Body of pancreas (tissue), 4 donors: ENCODE results near the gene CDK11B.

Experiments used
- CTCF ChIP-seq, 7 experiments: fragments of 450-650 bp in 4 of 7; fragments of 200-600 bp in 3 of 7; sonication (generic) in 3 of 7; IDR thresholded peaks; one replicate each; pipeline ENCODE4 v1.5.1; 2016 to 2019; ENCODE audit warnings: antibody characterized with exemption in 7 of 7
- POLR2A ChIP-seq, 3 donors: fragments of 450-650 bp; IDR thresholded peaks; one replicate each; pipeline ENCODE4 v1.6.1; 2016; ENCODE audit warnings: antibody characterized with exemption in 3 of 3, mild to moderate bottlenecking in 2 of 3

- no peak for TF ChIP-seq CTCF (IDR thresholded peaks at IDR 0.05)
- no peak for TF ChIP-seq POLR2A (IDR thresholded peaks at IDR 0.05)
Observed at GRCh38 chr1:1629430-1630190, 29.2 kb downstream of the CDK11B start.
